ENCODE data around the gene ACAA2.
A peak's percentile ranks its signal among the peaks of the same experiment; 100 is the strongest.
"Not testable (repeated sequence)": the region's sequence is repeated elsewhere in the genome, so short reads cannot be mapped to it uniquely, and the experiment has no call there.

The ACAA2 gene

GRCh38 chr18:49844903-49845302 is 31.6 kb upstream of the ACAA2 start:
- no peak for DNase-seq

- DNase-seq = no peak
Observed at GRCh38 chr18:49843778-49844625, 30.7 kb upstream of the ACAA2 start.

- no peak for DNase-seq
Observed at GRCh38 chr18:49843131-49843530, 29.8 kb upstream of the ACAA2 start.

GRCh38 chr18:49842656-49843055 is 29.3 kb upstream of the ACAA2 start:
- DNase-seq = no peak

- no peak for DNase-seq
Observed at GRCh38 chr18:49841236-49842217, 28.2 kb upstream of the ACAA2 start.

- DNase-seq = no peak
Observed at GRCh38 chr18:49839012-49839411, 25.7 kb upstream of the ACAA2 start.

GRCh38 chr18:49838381-49838780 is 25.0 kb upstream of the ACAA2 start:
- DNase-seq = no peak

- DNase-seq = no peak
Observed at GRCh38 chr18:49837889-49838288, 24.6 kb upstream of the ACAA2 start.

- DNase-seq = not testable (repeated sequence)
Observed at GRCh38 chr18:49837316-49837835, 24.0 kb upstream of the ACAA2 start.

GRCh38 chr18:49835405-49835804 is 22.1 kb upstream of the ACAA2 start:
- no peak for DNase-seq

- DNase-seq = no peak
Observed at GRCh38 chr18:49834258-49834657, 20.9 kb upstream of the ACAA2 start.

GRCh38 chr18:49833814-49834213 is 20.5 kb upstream of the ACAA2 start:
- no peak for DNase-seq

- no peak for DNase-seq
Observed at GRCh38 chr18:49832221-49832647, 18.9 kb upstream of the ACAA2 start.

- no peak for DNase-seq
Observed at GRCh38 chr18:49827996-49828395, 14.7 kb upstream of the ACAA2 start.

GRCh38 chr18:49819823-49820671 is 6.7 kb upstream of the ACAA2 start:
- peak; percentile 15 for DNase-seq

GRCh38 chr18:49819071-49819662 is 5.8 kb upstream of the ACAA2 start:
- no peak for DNase-seq

- DNase-seq = no peak
Observed at GRCh38 chr18:49817947-49818346, 4.6 kb upstream of the ACAA2 start.

GRCh38 chr18:49815927-49816326 is 2.6 kb upstream of the ACAA2 start:
- DNase-seq = no peak

- no peak for DNase-seq
Observed at GRCh38 chr18:49814147-49814499, 790 bp upstream of the ACAA2 start.

- no peak for DNase-seq
Observed at GRCh38 chr18:49813069-49813318, 339 bp downstream of the ACAA2 start.

- DNase-seq = no peak
Observed at GRCh38 chr18:49812286-49813068, 856 bp downstream of the ACAA2 start.

Data from KG1 (cell line).